Sigmoid colon (tissue), 7 donors: ENCODE data around the gene DNASE1L1. TPM values are rescaled to one million over a fixed set of nuclear protein-coding genes. Genes with fewer than 3 reads are reported as not detected.

Experiments
- DNase-seq: peaks from one replicate; pipeline ENCODE4 v3.0.0-alpha.2; 2019
- H3K27ac ChIP-seq, 4 donors: fragments of 200-600 bp; sonication (generic); one replicate each; pipeline ENCODE4 v1.5.1; 2016 to 2019; ENCODE audit warnings: mild to moderate bottlenecking in 1 of 4
- H3K27me3 ChIP-seq, 3 donors: fragments of 200-600 bp; sonication (generic); one replicate each; pipeline ENCODE4 v1.5.1; 2019; ENCODE audit warnings: mild to moderate bottlenecking in 1 of 3
- H3K36me3 ChIP-seq, 4 donors: fragments of 200-600 bp; sonication (generic); one replicate each; pipeline ENCODE4 v1.5.1; 2016 to 2019
- H3K4me1 ChIP-seq, 4 donors: fragments of 200-600 bp; sonication (generic); one replicate each; pipeline ENCODE4 v1.5.1; 2017 to 2019
- H3K4me3 ChIP-seq, 4 donors: fragments of 200-600 bp; sonication (generic); one replicate each; pipeline ENCODE4 v1.5.1; 2017 to 2019; ENCODE audit warnings: mild to moderate bottlenecking in 2 of 4, moderate library complexity in 1 of 4
- H3K9me3 ChIP-seq, 4 donors: fragments of 200-600 bp in 3 of 4; sonication (generic) in 3 of 4; one replicate each; pipeline versions ENCODE4 v1.5.1 to v1.6.1; 2013 to 2019
- EP300 ChIP-seq, 4 donors: sonication (generic); formaldehyde crosslinking; IDR thresholded peaks; one replicate each; pipeline ENCODE4 v1.6.1; 2017; ENCODE audit warnings: antibody characterized with exemption in 4 of 4
- POLR2A ChIP-seq, 2 donors: fragments of 450-650 bp; IDR thresholded peaks; one replicate each; pipeline ENCODE4 v1.6.1; 2016; ENCODE audit warnings: antibody characterized with exemption in 2 of 2, mild to moderate bottlenecking in 2 of 2, moderate library complexity in 2 of 2
- POLR2AphosphoS5 ChIP-seq, 4 donors: sonication (generic); formaldehyde crosslinking; IDR thresholded peaks; one replicate each; pipeline ENCODE4 v1.6.1; 2017; ENCODE audit warnings: antibody characterized with exemption in 4 of 4
- WGBS, 2 donors: extraction: QIAGEN DNeasy Blood & Tissue Kit; methylation state at CpG; one replicate each; pipeline ENCODE4 v1.1.7; 2013; 5-methylcytosine and 5-hydroxymethylcytosine counted together
- intact Hi-C: fragments of 100-400 bp; cut with DNase I; formaldehyde crosslinking; loops from one replicate; pipeline ENCODE4 v1.15.1; 2023
- polyA plus RNA-seq, 3 donors: library from polyadenylated mRNA; stranded (reverse); fragments of 200-250 nt; gene quantifications; one replicate each; pipeline ENCODE4 v1.2.3, GENCODE V29; 2013
- total RNA-seq, 4 donors: library from RNA; depleted of rRNA; stranded (reverse); fragments of >200 nt; gene quantifications; one replicate each; pipeline ENCODE4 v1.1.0, GENCODE V29; 2016
- TF ChIP-seq, protein P1 (sequence below), 4 experiments: fragments of 450-650 bp in 3 of 4; fragments of 200-600 bp in 1 of 4; IDR thresholded peaks; one replicate each; pipeline ENCODE4 v1.5.1; 2016 to 2019; ENCODE audit warnings: antibody characterized with exemption in 4 of 4, mild to moderate bottlenecking in 3 of 4, moderate library complexity in 2 of 4
- donor health status: healthy with polysubstance abuse.
- donor health status: Bipolar disorder and iron deficiency.
- donor health status: healthy.

Gene DNASE1L1
- total and polyA plus RNA-seq, 7 donors: 10.9 to 25.7 (median 17.4) TPM

- H3K9me3 ChIP-seq: no peaks in the 10 kb centered on the region
Measured at GRCh38 chrX:154355776-154356140, 53.3 kb downstream of the DNASE1L1 start.

GRCh38 chrX:154355094-154355775, 53.8 kb downstream of the DNASE1L1 start:
- Histone ChIP-seq H3K27ac (peak overlapping the region; percentile 67 to 99 (median 98)), H3K9me3 (no peaks in the 10 kb centered on the region), H3K4me1 (peaks cover 0 to 27% (median 13%) of the 10 kb centered on the region in 4 donors), H3K4me3 (no peak overlapping the region), H3K27me3 (no peaks in the 10 kb centered on the region), H3K36me3 (peaks cover 65 to 99% (median 85%) of the 10 kb centered on the region in 4 donors)
- TF ChIP-seq POLR2A (IDR thresholded peaks at IDR 0.05) (no peak), EP300 (IDR thresholded peaks at IDR 0.05) (no peak), POLR2AphosphoS5 (IDR thresholded peaks at IDR 0.05) (peak in 1 of 4 donors; percentile 22)
- TF ChIP-seq, protein P1, sequence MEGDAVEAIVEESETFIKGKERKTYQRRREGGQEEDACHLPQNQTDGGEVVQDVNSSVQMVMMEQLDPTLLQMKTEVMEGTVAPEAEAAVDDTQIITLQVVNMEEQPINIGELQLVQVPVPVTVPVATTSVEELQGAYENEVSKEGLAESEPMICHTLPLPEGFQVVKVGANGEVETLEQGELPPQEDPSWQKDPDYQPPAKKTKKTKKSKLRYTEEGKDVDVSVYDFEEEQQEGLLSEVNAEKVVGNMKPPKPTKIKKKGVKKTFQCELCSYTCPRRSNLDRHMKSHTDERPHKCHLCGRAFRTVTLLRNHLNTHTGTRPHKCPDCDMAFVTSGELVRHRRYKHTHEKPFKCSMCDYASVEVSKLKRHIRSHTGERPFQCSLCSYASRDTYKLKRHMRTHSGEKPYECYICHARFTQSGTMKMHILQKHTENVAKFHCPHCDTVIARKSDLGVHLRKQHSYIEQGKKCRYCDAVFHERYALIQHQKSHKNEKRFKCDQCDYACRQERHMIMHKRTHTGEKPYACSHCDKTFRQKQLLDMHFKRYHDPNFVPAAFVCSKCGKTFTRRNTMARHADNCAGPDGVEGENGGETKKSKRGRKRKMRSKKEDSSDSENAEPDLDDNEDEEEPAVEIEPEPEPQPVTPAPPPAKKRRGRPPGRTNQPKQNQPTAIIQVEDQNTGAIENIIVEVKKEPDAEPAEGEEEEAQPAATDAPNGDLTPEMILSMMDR (IDR thresholded peaks at IDR 0.05): no peak
- intact Hi-C loops: no loop called here
- 85% methylated on average over 30 of the region's 30 CpGs for WGBS, 2 donors
- no peak for DNase-seq

More at GRCh38 chrX:154355776-154356140, 53.3 kb downstream of the DNASE1L1 start:
- Histone ChIP-seq H3K4me1 (peaks cover 0 to 32% (median 15%) of the 10 kb centered on the region in 4 donors), H3K27ac (peak overlapping the region; percentile 67 to 99 (median 98)), H3K36me3 (peaks cover 68 to 97% (median 83%) of the 10 kb centered on the region in 4 donors), H3K27me3 (no peaks in the 10 kb centered on the region), H3K4me3 (no peak overlapping the region)
- no peak for DNase-seq
- no peak for TF ChIP-seq EP300 (IDR thresholded peaks at IDR 0.05)
- TF ChIP-seq, protein P1 (IDR thresholded peaks at IDR 0.05): no peak
- no peak for TF ChIP-seq POLR2A (IDR thresholded peaks at IDR 0.05)
- peak in 3 of 4 donors; percentile 4 to 19 (median 9) for TF ChIP-seq POLR2AphosphoS5 (IDR thresholded peaks at IDR 0.05)
- 79 to 84% methylated on average over 12 of the region's 12 CpGs for WGBS, 2 donors
- intact Hi-C loops: no loop called here

DNA sequence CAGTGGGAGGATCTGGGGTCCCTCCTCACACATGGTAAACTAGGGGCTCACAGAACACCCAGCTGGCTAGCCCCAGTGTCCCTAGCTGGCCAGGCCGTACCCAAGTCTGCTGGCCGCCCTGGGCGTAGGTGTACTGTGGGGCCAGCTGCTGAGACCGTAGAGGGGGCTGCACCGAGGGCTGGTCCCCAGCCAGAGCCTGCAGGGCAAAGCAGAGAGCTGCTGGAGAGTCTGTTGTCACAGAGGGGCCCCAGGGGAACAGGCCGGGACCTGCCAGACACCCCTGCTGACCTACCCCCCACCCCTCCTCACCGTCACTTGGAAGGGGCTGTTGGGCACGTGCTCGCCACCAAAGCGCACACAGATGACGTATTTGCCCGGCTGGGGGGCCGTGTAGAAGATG, 54.5 kb downstream of the DNASE1L1 start:
- no peaks in the 10 kb centered on the region for H3K9me3 ChIP-seq
- H3K4me3 ChIP-seq: no peak overlapping the region
- peak overlapping the region; percentile 67 to 99 (median 98) for H3K27ac ChIP-seq
- DNase-seq: no peak
- WGBS, 2 donors: 89 to 94% methylated on average over 13 of the region's 13 CpGs
- peak in 1 of 4 donors; percentile 48 for TF ChIP-seq POLR2AphosphoS5 (IDR thresholded peaks at IDR 0.05)
- TF ChIP-seq, protein P1 (IDR thresholded peaks at IDR 0.05): no peak
- H3K4me1 ChIP-seq: peaks cover 0 to 20% (median 9%) of the 10 kb centered on the region in 4 donors
- no peaks in the 10 kb centered on the region for H3K27me3 ChIP-seq
- H3K36me3 ChIP-seq: peaks cover 64 to 99% (median 84%) of the 10 kb centered on the region in 4 donors
- intact Hi-C loops: no loop called here

DNA sequence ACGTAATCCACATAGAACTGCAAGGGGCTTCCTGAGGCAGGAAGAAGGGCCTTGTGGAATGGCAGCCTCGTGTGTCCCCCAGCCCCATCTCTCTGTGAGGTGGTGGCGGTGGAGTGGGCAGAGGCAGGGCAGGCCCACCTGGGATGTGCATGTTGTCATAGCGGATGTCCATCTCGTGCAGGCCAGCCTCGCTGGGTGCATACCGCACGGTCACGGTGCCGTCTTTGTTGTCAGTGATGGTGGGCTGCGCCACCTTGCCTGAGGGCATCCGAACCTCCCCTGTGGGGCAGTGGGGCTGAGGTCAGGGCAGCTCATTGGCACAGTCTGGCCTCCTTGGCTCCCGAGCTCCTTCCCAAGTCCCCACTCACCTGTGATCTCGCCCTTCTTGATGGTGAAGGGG, 55.0 kb downstream of the DNASE1L1 start:
- Histone ChIP-seq H3K4me1 (peaks cover 0 to 16% (median 7%) of the 10 kb centered on the region in 4 donors), H3K27me3 (no peaks in the 10 kb centered on the region), H3K27ac (peak overlapping the region; percentile 67 to 99 (median 98)), H3K4me3 (no peak overlapping the region), H3K9me3 (no peaks in the 10 kb centered on the region), H3K36me3 (peaks cover 64 to 99% (median 82%) of the 10 kb centered on the region in 4 donors)
- WGBS, 2 donors: 89 to 92% methylated on average over 14 of the region's 14 CpGs
- peak; percentile 70 for DNase-seq
- TF ChIP-seq, protein P1 (IDR thresholded peaks at IDR 0.05): no peak
- TF ChIP-seq POLR2AphosphoS5 (IDR thresholded peaks at IDR 0.05): peak in 2 of 4 donors; percentile 31 to 72
- intact Hi-C loops: no loop called here
